ENCODE results near the gene DLK2. TPM values are rescaled to one million over a fixed set of nuclear protein-coding genes. Genes with fewer than 3 reads are reported as not detected.

The DLK2 gene
- 3.2 TPM for polyA plus RNA-seq (2012; ENCODE audit: insufficient read length, low read depth)

- TF ChIP-seq FOXP2 (optimal IDR thresholded peaks at IDR 0.05; ENCODE audit: borderline replicate concordance, extremely low read depth, extremely low read length, insufficient read depth) (no peak), POLR2AphosphoS5 (IDR thresholded peaks at IDR 0.05; ENCODE audit: low read depth, low read length) (no peak), SIN3A (IDR thresholded peaks at IDR 0.05; ENCODE audit: borderline replicate concordance, insufficient read depth, low read length) (no peak), REST (IDR thresholded peaks at IDR 0.05; ENCODE audit: insufficient read depth in 1 of 2, low read depth in 2 of 2, low read length in 2 of 2) (no peak), TAF1 (IDR thresholded peaks at IDR 0.05; ENCODE audit: borderline replicate concordance, insufficient read depth, low read length) (no peak)
Measured at GRCh38 chr6:43455531-43456428, at the start of gene DLK2. DLK2 (minus strand) TSS chr6:43455548; CDS start chr6:43454825, 723 bp downstream.

- TF ChIP-seq FOXP2 (optimal IDR thresholded peaks at IDR 0.05; ENCODE audit: borderline replicate concordance, extremely low read depth, extremely low read length, insufficient read depth) (no peak), REST (IDR thresholded peaks at IDR 0.05; ENCODE audit: insufficient read depth in 1 of 2, low read depth in 2 of 2, low read length in 2 of 2) (no peak), TAF1 (IDR thresholded peaks at IDR 0.05; ENCODE audit: borderline replicate concordance, insufficient read depth, low read length) (no peak), POLR2AphosphoS5 (IDR thresholded peaks at IDR 0.05; ENCODE audit: low read depth, low read length) (no peak), SIN3A (IDR thresholded peaks at IDR 0.05; ENCODE audit: borderline replicate concordance, insufficient read depth, low read length) (no peak)
Measured at GRCh38 chr6:43503443-43503842, 48.1 kb upstream of the DLK2 start.

GRCh38 chr6:43502666-43503065 lies 47.3 kb upstream of the DLK2 start:
- TF ChIP-seq POLR2AphosphoS5 (IDR thresholded peaks at IDR 0.05; ENCODE audit: low read depth, low read length) = no peak
- no peak for TF ChIP-seq SIN3A (IDR thresholded peaks at IDR 0.05; ENCODE audit: borderline replicate concordance, insufficient read depth, low read length)
- TF ChIP-seq TAF1 (IDR thresholded peaks at IDR 0.05; ENCODE audit: borderline replicate concordance, insufficient read depth, low read length) = no peak
- no peak for TF ChIP-seq FOXP2 (optimal IDR thresholded peaks at IDR 0.05; ENCODE audit: borderline replicate concordance, extremely low read depth, extremely low read length, insufficient read depth)
- no peak for TF ChIP-seq REST (IDR thresholded peaks at IDR 0.05; ENCODE audit: insufficient read depth in 1 of 2, low read depth in 2 of 2, low read length in 2 of 2)

- no peak for TF ChIP-seq TAF1 (IDR thresholded peaks at IDR 0.05; ENCODE audit: borderline replicate concordance, insufficient read depth, low read length)
- TF ChIP-seq SIN3A (IDR thresholded peaks at IDR 0.05; ENCODE audit: borderline replicate concordance, insufficient read depth, low read length) = no peak
- TF ChIP-seq FOXP2 (optimal IDR thresholded peaks at IDR 0.05; ENCODE audit: borderline replicate concordance, extremely low read depth, extremely low read length, insufficient read depth) = no peak
- no peak for TF ChIP-seq REST (IDR thresholded peaks at IDR 0.05; ENCODE audit: insufficient read depth in 1 of 2, low read depth in 2 of 2, low read length in 2 of 2)
- no peak for TF ChIP-seq POLR2AphosphoS5 (IDR thresholded peaks at IDR 0.05; ENCODE audit: low read depth, low read length)
Measured at GRCh38 chr6:43500921-43501320, 45.6 kb upstream of the DLK2 start.

Measured in PFSK-1 (cell line).